Heart right ventricle (tissue), 16 donors: ENCODE data around the gene CAD. TPM values are rescaled to one million over a fixed set of nuclear protein-coding genes. Genes with fewer than 3 reads are reported as not detected.
"Not testable (repeated sequence)": the region's sequence is repeated elsewhere in the genome, so short reads cannot be mapped to it uniquely, and the experiment has no call there.

Experiments used
- ATAC-seq, 8 donors: fragments of 200-7000 bp; cut with Tn5 transposase; one replicate each; pipeline ENCODE4 v1.9.1; 2020; ENCODE audit warnings: mild to moderate bottlenecking in 8 of 8, moderate library complexity in 8 of 8, moderate number of reproducible peaks in 1 of 8
- DNase-seq, 2 donors: peaks; one replicate each; pipeline ENCODE4 v3.0.0-alpha.2; 2020
- H3K27ac ChIP-seq, 10 donors: fragments of 200-600 bp; sonication (generic) in 2 of 10; one replicate each; pipeline versions ENCODE4 v1.5.0 to v1.8.0; 2020 to 2022; ENCODE audit warnings: mild to moderate bottlenecking in 3 of 10
- H3K27me3 ChIP-seq, 7 donors: fragments of 200-600 bp; one replicate each; pipeline ENCODE4 v1.8.0; 2021 to 2022; ENCODE audit warnings: mild to moderate bottlenecking in 2 of 7
- H3K36me3 ChIP-seq, 9 donors: fragments of 200-600 bp; sonication (generic) in 1 of 9; one replicate each; pipeline versions ENCODE4 v1.5.0 to v1.8.0; 2020 to 2022; ENCODE audit warnings: mild to moderate bottlenecking in 2 of 9
- H3K4me1 ChIP-seq, 9 donors: fragments of 200-600 bp; sonication (generic) in 1 of 9; one replicate each; pipeline versions ENCODE4 v1.5.0 to v1.8.0; 2020 to 2022; ENCODE audit warnings: mild to moderate bottlenecking in 4 of 9
- H3K4me3 ChIP-seq, 10 donors: fragments of 200-600 bp; sonication (generic) in 2 of 10; one replicate each; pipeline versions ENCODE4 v1.5.0 to v1.8.0; 2020 to 2022; ENCODE audit warnings: mild to moderate bottlenecking in 7 of 10, moderate library complexity in 2 of 10
- H3K9me3 ChIP-seq, 11 donors: fragments of 200-600 bp in 10 of 11; sonication (generic) in 2 of 11; one replicate each; pipeline versions ENCODE4 v1.5.0 to v1.8.0; 2013 to 2022; ENCODE audit warnings: mild to moderate bottlenecking in 2 of 11, control low read depth in 1 of 11, moderate library complexity in 1 of 11
- CTCF ChIP-seq, 9 donors: fragments of 200-600 bp; sonication (generic) in 2 of 9; IDR thresholded peaks; one replicate each; pipeline versions ENCODE4 v1.5.0 to v1.8.0; 2021 to 2022; ENCODE audit warnings: antibody characterized with exemption in 9 of 9, mild to moderate bottlenecking in 5 of 9, moderate library complexity in 1 of 9
- WGBS, 2 donors: extraction: QIAGEN DNeasy Blood & Tissue Kit; methylation state at CpG; one replicate each; pipeline ENCODE4 v1.1.7; 2013; ENCODE audit warnings: inconsistent platforms in 1 of 2; 5-methylcytosine and 5-hydroxymethylcytosine counted together
- intact Hi-C, 10 donors: fragments of 100-400 bp; cut with DNase I; formaldehyde crosslinking; loops; one replicate each; pipeline versions ENCODE4 v1.11.1 to v1.14.2; 2022
- polyA plus RNA-seq, 2 donors: library from polyadenylated mRNA; stranded (reverse); fragments of 200-250 nt; gene quantifications; one replicate each; pipeline ENCODE4 v1.2.3, GENCODE V29; 2013
- total RNA-seq, 10 donors: library from RNA; stranded (reverse); fragmentation: NEBNext Ultra II Directional in 3 of 10; extraction: Animal tissue kit (Norgen Biotek cat#: 25700) in 3 of 10; gene quantifications; one replicate each; pipeline versions ENCODE4 v1.2.1 to v1.2.4, GENCODE V29; 2021 to 2023
- donor health status: Arrhythmogenic right ventricular cardiomyopathy.
- donor health status: ischemic (EF 13 %, LVEDD 7.1; RV severe dilation, severe dysfunction).
- donor health status: healthy with polysubstance abuse.
- donor health status: DM: no; HTN: yes; CAD: no.
- donor health status: DM: no; HTN: no; CAD: no.
- donor health status: ischemic (EF 25% LVEDD 6.9; RV normal size, moderate dysfunction).
- donor health status: ischemic (EF 25% LVEDD 5.7; RV mildly dilated, moderate dysfunction).
- donor health status: healthy.
- donor health status: DM: yes; HTN: yes; CAD: no.
- donor health status: Ischemic cardiomyopathy.
- donor health status: ischemic (EF 35%, LVEDD 5.7; RV mildly dilated, moderate dysfunction).
- donor health status: nonischemic (EF 11% LVEDD 7.7; RV severe dilation, severe dysfunction).
- donor health status: DM: yes; HTN: yes; CAD: no.
- donor health status: PGD.
- donor health status: ischemic (EF 29% LVEDD 5.4; RV normal size, mild dysfunction).
- donor health status: nonischemic (EF 23%, LVEDD 6.1; RV moderate dilation, normal function).

CAD gene
- total and polyA plus RNA-seq, 12 donors, result 6.1 to 10.6 (median 7.6) TPM

GRCh38 chr2:27270131-27270530, 53.0 kb downstream of the CAD start:
- Histone ChIP-seq H3K4me3 (no peak overlapping the region), H3K36me3 (no peaks in the 10 kb centered on the region), H3K4me1 (peaks cover 2 to 49% (median 20%) of the 10 kb centered on the region in 9 donors), H3K27ac (peak overlapping the region in 2 of 10 donors; percentile 80 to 87), H3K27me3 (peaks cover 0 to 53% (median 6%) of the 10 kb centered on the region in 7 donors), H3K9me3 (no peaks in the 10 kb centered on the region)
- no peak for ATAC-seq
- no peak for TF ChIP-seq CTCF (IDR thresholded peaks at IDR 0.05)
- no peak for DNase-seq
- WGBS, 2 donors, result 72 to 82% methylated on average over 3 of the region's 3 CpGs
- intact Hi-C loops, result no loop called here

GRCh38 chr2:27270670-27271069, 53.5 kb downstream of the CAD start:
- DNase-seq (no peak), ATAC-seq (no peak)
- Histone ChIP-seq H3K27ac (peak overlapping the region; percentile 53 to 87 (median 76)), H3K4me3 (no peak overlapping the region), H3K9me3 (no peaks in the 10 kb centered on the region), H3K4me1 (peaks cover 0 to 44% (median 15%) of the 10 kb centered on the region in 9 donors), H3K27me3 (peaks cover 0 to 48% (median 4%) of the 10 kb centered on the region in 7 donors), H3K36me3 (no peaks in the 10 kb centered on the region)
- WGBS, 2 donors, result 48 to 56% methylated on average over 2 of the region's 2 CpGs
- intact Hi-C loops, result no loop called here
- no peak for TF ChIP-seq CTCF (IDR thresholded peaks at IDR 0.05)

- Histone ChIP-seq H3K27me3 (peaks cover 0 to 39% (median under 1%) of the 10 kb centered on the region in 7 donors), H3K4me3 (no peak overlapping the region), H3K9me3 (no peaks in the 10 kb centered on the region), H3K36me3 (no peaks in the 10 kb centered on the region), H3K27ac (peak overlapping the region; percentile 53 to 87 (median 76)), H3K4me1 (peaks cover 0 to 43% (median 15%) of the 10 kb centered on the region in 9 donors)
- DNase-seq (peak in 1 of 2 donors; percentile 46), ATAC-seq (peak; percentile 77 to 94 (median 90))
- WGBS, 2 donors, result 13 to 28% methylated on average over 11 of the region's 11 CpGs
- no peak for TF ChIP-seq CTCF (IDR thresholded peaks at IDR 0.05)
- intact Hi-C loops, result no loop called here
Measured at GRCh38 chr2:27271631-27272340, 54.6 kb downstream of the CAD start.

- 53% methylated on average over 15 of the region's 15 CpGs for WGBS, 2 donors
- DNase-seq, intact Hi-C loops, H3K9me3 ChIP-seq, H3K36me3 ChIP-seq, H3K4me3 ChIP-seq: not testable (repeated sequence)
- ATAC-seq, result peak in 2 of 8 donors; percentile 5 to 40
- Histone ChIP-seq H3K4me1 (peaks cover 0 to 43% (median 15%) of the 10 kb centered on the region in 9 donors), H3K27me3 (peaks cover 0 to 37% (median 4%) of the 10 kb centered on the region in 7 donors), H3K27ac (peak overlapping the region; percentile 53 to 87 (median 76))
Measured at GRCh38 chr2:27272537-27273522, 55.7 kb downstream of the CAD start.
